ENCODE measurements around the gene CLDN4. TPM values are rescaled to one million over a fixed set of nuclear protein-coding genes. Genes with fewer than 3 reads are reported as not detected.
A peak's percentile ranks its signal among the peaks of the same experiment; 100 is the strongest.
"Not testable (repeated sequence)": the region's sequence is repeated elsewhere in the genome, so short reads cannot be mapped to it uniquely, and the experiment has no call there.

CLDN4 gene
- total RNA-seq, 1 experiment from 2014 or later: 1.6 TPM

DNA sequence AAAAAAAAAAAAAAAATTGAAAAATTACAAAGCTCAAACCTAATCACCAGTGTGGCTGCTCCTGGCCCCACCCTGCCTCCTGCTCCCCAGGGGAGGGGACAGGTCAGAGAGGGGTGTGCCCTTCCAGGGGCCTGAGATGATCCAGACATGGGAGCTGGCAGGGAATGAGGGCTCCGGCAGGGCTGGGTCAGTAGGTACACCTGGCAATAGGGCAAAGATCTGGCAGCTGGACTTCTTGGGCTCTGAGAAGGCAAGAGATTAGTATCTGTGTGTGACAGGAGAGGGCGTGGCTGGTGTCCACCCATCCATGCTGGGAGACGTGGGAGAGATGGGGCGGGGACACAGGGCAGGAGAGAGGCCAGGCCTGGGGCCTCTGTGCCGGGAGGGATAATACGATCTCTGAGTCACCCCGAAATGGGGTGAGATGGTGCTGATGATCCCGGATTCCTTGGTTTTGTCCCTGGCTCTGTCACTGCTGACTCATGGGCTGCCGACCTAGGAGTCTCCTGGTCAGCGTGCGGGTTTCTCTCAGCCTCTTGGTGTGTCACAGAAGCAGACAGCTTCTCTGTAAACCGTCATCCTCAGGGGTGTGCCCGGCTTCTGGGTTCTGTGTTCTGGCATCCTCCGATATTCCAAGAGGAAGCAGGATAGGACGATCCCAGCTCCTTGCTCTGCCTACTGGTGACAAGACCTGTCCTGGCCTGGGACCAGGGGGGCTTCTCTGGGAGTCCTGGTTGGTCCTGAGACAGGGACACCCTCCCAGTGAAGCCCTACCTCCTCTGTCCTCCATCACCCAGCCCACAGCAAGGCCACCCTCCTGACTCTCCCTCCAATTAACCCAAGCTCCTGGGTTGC lies 8.2 kb upstream of the CLDN4 start:
- in situ Hi-C loops (cut with HindIII; ENCODE audit: low sequenced_read_pairs): no loop called here
- peak; percentile 49 for DNase-seq (ENCODE audit: low spot score)

DNA sequence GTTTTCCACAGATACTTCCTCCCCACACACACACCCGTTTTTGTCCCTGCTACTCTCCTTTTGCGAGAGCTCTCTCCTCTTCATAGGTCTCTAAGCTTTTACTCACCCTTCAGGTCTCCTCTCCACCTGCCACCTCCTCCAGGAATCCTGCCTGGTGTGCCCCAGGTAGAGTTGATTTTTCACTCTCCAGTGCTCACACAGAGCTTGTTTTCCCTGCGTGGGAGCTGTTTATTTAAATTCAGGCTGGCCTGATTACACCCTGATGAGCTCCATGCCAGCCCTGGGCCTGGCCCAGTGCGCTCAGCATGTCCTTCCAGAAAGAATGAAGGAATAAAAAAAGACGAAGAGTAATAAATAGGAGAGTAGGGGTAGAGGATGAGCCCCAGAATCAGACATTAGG lies 7.5 kb upstream of the CLDN4 start:
- peak; percentile 56 for DNase-seq (ENCODE audit: low spot score)
- in situ Hi-C loops (cut with HindIII; ENCODE audit: low sequenced_read_pairs): no loop called here

DNA sequence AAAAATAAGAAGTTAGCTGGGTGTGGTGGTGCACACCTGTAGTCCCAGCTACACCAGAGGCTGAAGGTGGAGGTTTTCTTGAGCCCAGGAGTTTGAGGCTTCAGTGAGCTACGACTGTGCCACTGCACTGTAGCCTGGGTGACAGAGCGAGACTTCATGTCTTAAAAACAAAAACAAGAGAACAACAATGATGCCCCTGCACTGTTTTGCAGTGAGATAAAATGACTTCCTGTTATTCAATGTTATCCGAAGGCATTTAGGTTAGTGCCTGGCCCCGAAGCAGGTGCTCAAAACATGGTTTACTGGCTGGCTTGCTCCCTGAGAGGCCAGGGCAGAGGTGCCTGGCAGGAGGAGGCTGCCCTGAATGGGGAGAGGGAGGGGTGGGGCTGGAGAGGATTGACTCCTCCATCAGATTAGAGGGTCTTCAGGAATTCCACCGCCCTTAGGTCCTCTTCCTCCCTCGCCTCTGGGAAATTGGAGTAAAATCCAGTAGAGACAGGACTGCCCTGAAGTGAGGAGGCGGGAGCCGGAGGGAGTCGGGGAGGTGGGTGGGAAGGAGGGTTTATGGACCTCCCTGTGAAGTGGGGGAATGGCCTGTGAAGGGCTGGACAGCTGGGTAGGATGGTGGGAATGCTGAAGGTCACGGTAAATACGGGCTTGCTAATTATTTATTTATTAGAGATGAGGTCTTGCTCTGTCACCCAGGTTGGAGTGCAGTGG lies 6.8 kb upstream of the CLDN4 start:
- in situ Hi-C loops (cut with HindIII; ENCODE audit: low sequenced_read_pairs): no loop called here

DNA sequence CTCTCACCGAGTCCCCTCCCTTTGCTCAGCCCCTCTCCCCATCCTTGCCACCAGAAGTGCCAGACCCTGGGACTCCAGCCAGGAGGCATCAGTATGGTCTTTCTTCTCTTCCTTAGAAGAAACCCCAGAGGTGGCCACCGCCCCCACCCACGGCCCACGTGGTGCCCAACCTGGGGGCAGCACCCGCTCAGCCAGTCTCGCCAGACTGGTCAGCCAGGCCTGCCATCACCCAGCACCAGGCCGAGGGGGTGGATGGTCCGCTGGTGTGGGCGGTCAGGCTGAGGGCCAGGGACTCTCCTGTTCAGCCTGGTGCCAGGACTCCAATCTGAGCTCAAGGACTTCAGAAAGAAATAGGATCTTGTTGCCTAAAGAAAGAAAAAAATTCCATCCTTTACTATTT lies 5.8 kb upstream of the CLDN4 start:
- no peak for DNase-seq (ENCODE audit: low spot score)
- in situ Hi-C loops (cut with HindIII; ENCODE audit: low sequenced_read_pairs): no loop called here

More for the DNA sequence above, 6.8 kb upstream of the CLDN4 start:
- DNase-seq (ENCODE audit: low spot score): no peak

DNA sequence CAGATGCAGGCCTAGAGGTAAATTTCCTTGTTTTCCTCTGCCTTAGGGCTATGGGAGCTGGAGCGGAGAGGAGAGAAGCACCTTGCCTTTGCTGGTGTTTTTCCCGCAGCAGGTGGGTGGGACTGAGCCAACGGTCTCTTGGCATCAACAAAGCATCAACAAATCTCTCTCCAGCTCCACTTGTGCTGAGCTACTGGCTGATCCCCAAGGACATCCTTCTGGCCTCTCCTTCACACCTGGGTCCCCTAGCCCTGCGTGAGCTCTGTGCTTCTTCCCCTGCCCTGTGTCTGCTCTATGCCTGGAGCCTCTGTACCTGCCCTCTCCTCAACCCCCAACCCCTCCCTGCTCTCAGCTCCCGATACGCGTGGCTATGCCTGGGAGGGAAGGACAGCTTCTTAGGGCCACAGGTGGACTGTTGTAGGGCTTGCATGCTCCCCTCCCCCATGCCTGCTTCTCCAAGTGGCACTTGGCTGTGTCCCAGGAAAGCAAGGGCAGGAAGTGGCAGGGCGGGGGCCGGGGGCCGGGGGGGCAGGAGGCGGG lies 3.2 kb upstream of the CLDN4 start:
- in situ Hi-C loops (cut with HindIII; ENCODE audit: low sequenced_read_pairs): no loop called here
- DNase-seq (ENCODE audit: low spot score): peak; percentile 95

DNA sequence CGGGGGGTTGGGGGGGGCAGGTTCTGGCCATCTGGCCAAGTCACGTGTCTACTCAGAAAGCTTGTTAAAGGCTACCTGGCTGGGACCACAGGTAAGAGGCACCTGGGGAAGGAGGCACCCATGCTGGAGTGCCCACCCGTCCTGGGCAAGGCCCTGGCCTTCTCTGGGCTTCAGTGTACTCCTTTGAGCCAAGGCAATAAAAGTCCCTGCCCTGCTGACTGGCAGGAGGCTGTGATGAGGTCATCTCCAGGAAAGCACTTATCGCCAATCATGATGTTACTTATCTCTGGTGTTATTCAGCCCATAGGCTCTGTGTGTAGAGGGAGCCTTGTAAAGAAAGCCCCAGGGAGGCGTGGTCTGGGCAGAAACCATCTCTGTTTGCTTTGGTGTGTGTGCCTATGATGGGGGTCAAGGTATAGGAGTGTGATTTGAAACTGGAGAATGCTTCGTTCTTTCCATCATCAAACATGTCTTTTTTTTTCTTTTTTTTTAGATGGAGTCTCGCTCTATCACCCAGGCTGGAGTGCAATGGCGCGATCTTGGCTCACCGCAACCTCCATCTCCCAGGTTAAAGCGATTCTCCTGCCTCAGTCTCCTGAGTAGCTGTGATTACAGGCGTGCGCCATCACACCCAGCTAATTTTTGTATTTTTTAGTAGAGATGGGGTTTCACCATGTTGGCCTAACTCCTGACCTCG lies 2.5 kb upstream of the CLDN4 start:
- peak; percentile 74 for DNase-seq (ENCODE audit: low spot score)
- in situ Hi-C loops (cut with HindIII; ENCODE audit: low sequenced_read_pairs): no loop called here

DNA sequence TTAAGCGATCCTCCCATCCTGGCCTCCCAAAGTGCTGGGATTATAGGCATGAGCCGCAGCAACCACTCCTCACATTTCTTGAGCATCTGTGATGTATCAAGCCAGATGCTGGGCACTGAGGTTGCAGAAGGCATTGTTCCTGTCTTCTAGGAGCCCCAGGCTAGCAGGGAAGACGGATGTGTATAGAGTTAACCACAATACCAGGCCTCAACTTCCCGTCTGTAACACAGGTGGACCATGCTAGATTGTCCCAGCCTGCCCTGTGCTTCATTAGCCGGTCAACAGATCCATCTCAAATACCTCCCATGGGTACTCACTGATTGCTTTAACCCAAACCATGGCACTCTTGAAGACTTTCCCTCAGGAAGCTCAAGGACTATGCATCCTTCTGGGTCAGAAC lies 1.8 kb upstream of the CLDN4 start:
- no peak for DNase-seq (ENCODE audit: low spot score)

DNA sequence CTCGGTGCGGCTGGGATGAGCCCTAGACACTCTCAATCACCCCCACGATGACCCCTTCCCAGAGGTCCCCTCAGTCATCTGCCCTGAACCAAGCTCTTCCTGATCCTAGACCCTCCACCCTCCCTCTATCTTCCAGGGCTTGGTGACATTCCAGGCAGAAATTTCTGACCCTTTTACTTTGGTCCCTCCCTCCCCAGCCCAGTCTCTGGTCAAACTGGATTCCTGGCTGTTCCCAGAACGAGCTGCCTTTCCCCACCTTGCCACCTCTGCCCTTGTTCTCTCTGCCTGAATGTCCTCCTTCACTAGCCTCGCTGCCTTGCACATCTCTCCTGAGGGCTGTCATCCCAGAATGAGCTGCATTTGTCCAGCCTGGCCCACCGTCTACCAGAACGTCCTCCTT lies 1.3 kb upstream of the CLDN4 start:
- DNase-seq (ENCODE audit: low spot score): no peak
- in situ Hi-C loops (cut with HindIII; ENCODE audit: low sequenced_read_pairs): no loop called here

More for the DNA sequence above, 1.8 kb upstream of the CLDN4 start:
- in situ Hi-C loops (cut with HindIII; ENCODE audit: low sequenced_read_pairs): no loop called here

DNA sequence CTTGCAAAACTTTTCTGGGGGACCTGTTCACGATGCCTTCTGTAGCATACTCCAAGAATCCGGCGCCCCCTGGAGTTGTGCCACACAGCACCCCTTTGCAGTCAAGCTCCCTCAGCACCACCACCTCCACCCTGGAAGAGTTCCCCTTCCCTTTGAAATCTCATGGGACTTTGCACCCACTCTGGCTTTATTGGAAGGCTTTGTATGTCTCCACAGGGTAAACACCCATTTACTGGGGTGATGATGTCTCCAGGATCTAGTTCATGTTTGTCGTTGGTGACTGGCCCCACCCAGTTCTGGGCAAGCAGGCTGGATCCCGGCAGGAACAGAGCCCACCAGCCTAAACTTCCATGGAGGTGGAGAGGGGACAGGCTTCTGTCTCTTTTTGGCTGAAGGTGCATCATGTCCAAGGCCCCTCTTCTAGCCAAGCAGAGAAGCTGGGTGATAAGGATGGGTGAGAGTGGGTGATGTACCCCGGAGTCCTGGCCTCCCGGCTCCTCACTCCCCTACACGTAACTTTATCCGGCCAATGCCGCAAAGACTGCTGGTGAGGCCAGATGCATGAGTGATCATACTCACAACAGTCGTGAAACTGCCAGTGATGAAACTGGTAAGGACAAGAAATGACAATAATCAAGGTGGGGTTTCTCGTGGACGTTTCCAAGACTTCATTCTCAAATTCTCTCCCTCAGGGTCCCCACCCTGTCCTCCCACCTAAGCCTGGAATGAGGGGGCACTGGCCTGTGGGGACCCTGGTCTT lies 695 bp upstream of the CLDN4 start:
- no peak for DNase-seq (ENCODE audit: low spot score)
- in situ Hi-C loops (cut with HindIII; ENCODE audit: low sequenced_read_pairs): no loop called here

DNA sequence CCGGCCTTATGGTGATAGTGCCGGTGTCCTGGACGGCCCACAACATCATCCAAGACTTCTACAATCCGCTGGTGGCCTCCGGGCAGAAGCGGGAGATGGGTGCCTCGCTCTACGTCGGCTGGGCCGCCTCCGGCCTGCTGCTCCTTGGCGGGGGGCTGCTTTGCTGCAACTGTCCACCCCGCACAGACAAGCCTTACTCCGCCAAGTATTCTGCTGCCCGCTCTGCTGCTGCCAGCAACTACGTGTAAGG lies 713 bp downstream of the CLDN4 start:
- no peak for DNase-seq (ENCODE audit: low spot score)
- in situ Hi-C loops (cut with HindIII; ENCODE audit: low sequenced_read_pairs): no loop called here

DNA sequence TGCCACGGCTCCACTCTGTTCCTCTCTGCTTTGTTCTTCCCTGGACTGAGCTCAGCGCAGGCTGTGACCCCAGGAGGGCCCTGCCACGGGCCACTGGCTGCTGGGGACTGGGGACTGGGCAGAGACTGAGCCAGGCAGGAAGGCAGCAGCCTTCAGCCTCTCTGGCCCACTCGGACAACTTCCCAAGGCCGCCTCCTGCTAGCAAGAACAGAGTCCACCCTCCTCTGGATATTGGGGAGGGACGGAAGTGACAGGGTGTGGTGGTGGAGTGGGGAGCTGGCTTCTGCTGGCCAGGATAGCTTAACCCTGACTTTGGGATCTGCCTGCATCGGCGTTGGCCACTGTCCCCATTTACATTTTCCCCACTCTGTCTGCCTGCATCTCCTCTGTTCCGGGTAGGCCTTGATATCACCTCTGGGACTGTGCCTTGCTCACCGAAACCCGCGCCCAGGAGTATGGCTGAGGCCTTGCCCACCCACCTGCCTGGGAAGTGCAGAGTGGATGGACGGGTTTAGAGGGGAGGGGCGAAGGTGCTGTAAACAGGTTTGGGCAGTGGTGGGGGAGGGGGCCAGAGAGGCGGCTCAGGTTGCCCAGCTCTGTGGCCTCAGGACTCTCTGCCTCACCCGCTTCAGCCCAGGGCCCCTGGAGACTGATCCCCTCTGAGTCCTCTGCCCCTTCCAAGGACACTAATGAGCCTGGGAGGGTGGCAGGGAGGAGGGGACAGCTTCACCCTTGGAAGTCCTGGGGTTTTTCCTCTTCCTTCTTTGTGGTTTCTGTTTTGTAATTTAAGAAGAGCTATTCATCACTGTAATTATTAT lies 1.2 kb downstream of the CLDN4 start:
- in situ Hi-C loops (cut with HindIII; ENCODE audit: low sequenced_read_pairs): no loop called here
- no peak for DNase-seq (ENCODE audit: low spot score)

DNA sequence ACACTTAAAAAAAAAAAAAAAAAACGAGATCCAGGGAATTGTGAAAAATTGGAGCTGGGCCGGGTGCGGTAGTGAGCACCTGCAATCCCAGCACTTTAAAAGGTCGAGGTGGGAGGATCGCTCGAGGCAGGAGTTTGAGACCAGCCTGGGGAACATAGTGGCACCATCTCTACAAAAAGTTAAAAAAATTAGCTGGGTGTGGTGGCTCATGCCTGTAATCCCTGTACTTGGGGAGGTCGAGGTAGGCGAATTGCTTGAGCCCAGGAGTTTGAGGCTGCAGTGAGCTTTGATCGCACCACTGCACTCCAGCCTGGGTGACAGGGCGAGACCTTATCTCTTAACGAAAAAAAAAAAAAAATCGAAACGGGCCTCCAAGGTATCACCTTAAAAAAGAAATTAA lies 2.0 kb downstream of the CLDN4 start:
- in situ Hi-C loops (cut with HindIII; ENCODE audit: low sequenced_read_pairs): no loop called here

DNA sequence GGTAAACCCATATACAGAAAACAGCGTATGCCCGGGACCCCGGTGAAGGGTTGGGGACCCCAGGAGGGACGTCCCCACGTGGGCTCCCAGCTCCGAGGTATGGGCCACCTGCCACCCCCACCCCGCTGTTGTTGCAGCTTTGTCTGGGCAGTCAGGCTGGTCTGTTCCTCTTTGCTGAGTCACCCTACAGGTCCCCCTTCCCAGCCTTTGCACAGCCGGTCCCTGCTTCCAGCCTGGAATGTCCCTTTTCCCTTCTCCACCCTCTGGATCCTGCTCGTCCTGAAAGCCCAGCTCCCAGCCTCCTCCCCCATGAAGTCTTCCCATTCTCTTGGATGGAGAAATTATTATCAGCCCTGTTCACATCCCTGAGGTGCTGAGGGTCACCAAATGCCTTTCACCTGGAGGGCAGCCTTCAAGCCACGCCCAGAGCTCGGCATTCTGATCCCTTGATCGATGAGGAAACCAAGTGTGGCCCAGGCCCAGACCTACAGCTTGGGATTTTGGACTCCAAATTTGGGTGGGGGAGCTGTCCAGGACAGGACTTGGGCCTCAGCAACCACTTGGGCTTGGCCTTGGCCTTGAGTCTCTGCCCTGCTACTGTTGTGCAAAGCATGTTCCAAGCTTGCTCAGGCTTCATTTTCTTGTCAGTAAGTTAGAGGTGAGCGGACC lies 2.6 kb downstream of the CLDN4 start:
- DNase-seq (ENCODE audit: low spot score): no peak
- in situ Hi-C loops (cut with HindIII; ENCODE audit: low sequenced_read_pairs): no loop called here

More for the DNA sequence above, 2.0 kb downstream of the CLDN4 start:
- DNase-seq (ENCODE audit: low spot score): no peak

DNA sequence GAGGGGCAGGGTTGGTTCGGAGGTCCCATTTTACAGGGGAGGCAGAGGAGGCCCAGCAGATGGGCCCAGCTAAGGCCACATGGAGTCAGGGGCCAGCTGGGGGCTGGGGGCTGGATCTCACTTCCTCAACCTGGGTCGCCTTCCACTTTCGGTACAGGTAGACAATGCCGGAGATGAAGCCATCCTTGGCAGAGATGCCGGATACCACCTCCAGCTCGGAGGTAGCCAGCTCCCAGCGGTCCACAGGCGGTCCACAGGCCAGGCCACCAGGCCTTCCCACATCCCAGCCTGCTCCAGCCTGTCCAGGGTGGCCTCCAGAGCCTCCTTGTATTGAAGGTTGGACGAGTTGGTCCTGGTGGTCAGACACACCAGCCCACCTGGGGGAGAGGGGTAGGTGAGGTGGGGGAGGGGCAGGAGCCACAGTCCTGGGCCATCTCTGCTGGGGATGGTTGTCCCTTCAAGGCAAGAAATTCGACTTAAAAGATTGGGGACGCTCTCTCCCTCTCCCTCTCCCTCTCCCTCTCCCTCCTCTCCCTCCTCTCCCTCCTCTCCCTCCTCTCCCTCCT lies 3.9 kb downstream of the CLDN4 start:
- DNase-seq (ENCODE audit: low spot score): no peak
- in situ Hi-C loops (cut with HindIII; ENCODE audit: low sequenced_read_pairs): no loop called here

DNA sequence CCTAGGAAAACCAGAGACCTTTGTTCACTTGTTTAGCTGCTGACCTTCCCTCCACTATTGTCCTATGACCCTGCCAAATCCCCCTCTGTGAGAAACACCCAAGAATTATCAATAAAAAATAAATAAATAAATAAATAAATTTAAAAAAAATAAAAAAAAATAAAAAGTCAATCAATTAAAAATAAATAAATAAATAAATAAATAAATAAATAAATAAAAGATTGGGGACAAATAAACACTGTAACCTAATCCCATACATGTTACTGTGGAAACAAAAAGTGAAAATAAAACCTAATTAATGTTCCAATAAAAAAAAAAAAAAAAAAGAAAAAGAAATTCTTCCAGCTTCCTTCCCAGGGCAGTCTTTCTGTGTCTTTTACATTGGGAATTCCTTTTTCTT lies 6.4 kb downstream of the CLDN4 start:
- DNase-seq (ENCODE audit: low spot score); in situ Hi-C loops (cut with HindIII; ENCODE audit: low sequenced_read_pairs): not testable (repeated sequence)

DNA sequence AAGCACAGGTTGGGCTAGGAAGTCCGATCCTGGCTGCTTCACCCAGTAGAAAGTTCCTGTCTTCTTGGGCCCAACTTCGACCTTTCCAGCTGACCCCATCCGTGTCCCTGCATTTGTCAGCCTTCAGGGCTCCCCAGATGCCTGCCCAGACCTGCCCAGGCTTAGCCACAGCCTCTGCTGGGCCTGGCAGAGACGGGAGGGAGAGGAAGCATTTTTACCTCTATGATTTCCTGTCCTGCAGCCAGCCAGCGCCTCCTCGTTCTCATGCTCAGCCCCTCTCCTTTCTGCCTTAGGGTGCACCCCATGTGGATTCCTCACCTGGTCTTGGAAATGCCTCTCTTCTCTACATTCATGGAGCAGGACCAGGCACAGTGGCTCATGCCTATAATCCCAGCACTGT lies 7.8 kb downstream of the CLDN4 start:
- in situ Hi-C loops (cut with HindIII; ENCODE audit: low sequenced_read_pairs): no loop called here
- no peak for DNase-seq (ENCODE audit: low spot score)

DNA sequence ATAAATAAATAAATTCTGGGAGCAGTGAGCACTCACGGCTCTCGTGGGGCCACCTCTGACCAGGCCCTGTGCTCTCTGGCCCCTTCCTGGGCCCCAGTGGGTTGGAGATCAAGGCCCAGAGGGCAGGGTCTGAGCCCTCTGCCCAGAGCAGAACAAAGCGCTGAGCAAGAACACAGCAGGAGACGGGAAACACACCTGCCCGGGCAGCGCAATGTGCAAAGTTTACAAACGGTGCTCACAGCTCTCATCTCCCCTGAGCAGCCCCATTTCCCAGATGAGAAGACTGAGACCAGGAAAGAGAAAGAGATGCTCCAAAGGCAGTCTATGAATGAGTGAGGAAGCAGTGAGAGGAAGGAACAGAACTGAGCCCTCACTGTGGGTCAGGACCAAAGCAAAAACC lies 8.5 kb downstream of the CLDN4 start:
- DNase-seq (ENCODE audit: low spot score): no peak
- in situ Hi-C loops (cut with HindIII; ENCODE audit: low sequenced_read_pairs): no loop called here
